Heart left ventricle (tissue), 13 donors: ENCODE results near the gene SULT4A1.

Experiments
- CTCF ChIP-seq, 12 donors: fragments of 200-600 bp; sonication (generic) in 4 of 12; IDR thresholded peaks; one replicate each; pipeline versions ENCODE4 v1.5.0 to v1.8.0; 2018 to 2022; ENCODE audit warnings: antibody characterized with exemption in 12 of 12, mild to moderate bottlenecking in 5 of 12
- POLR2A ChIP-seq, 2 donors: fragments of 450-650 bp; IDR thresholded peaks; one replicate each; pipeline ENCODE4 v1.6.1; 2017; ENCODE audit warnings: antibody characterized with exemption in 2 of 2, mild to moderate bottlenecking in 2 of 2, moderate library complexity in 2 of 2
- donor health status: ischemic (EF 13 %, LVEDD 7.1; RV severe dilation, severe dysfunction).
- donor health status: DM: no; HTN: yes; CAD: no.
- donor health status: DM: no; HTN: no; CAD: no.
- donor health status: ischemic (EF 25% LVEDD 6.9; RV normal size, moderate dysfunction).
- donor health status: ischemic (EF 25% LVEDD 5.7; RV mildly dilated, moderate dysfunction).
- donor health status: ischemic (EF 35%, LVEDD 5.7; RV mildly dilated, moderate dysfunction).
- donor health status: nonischemic (EF 11% LVEDD 7.7; RV severe dilation, severe dysfunction).
- donor health status: DM: yes; HTN: yes; CAD: no.
- donor health status: PGD.
- donor health status: ischemic (EF 29% LVEDD 5.4; RV normal size, mild dysfunction).
- donor health status: nonischemic (EF 23%, LVEDD 6.1; RV moderate dilation, normal function).

DNA sequence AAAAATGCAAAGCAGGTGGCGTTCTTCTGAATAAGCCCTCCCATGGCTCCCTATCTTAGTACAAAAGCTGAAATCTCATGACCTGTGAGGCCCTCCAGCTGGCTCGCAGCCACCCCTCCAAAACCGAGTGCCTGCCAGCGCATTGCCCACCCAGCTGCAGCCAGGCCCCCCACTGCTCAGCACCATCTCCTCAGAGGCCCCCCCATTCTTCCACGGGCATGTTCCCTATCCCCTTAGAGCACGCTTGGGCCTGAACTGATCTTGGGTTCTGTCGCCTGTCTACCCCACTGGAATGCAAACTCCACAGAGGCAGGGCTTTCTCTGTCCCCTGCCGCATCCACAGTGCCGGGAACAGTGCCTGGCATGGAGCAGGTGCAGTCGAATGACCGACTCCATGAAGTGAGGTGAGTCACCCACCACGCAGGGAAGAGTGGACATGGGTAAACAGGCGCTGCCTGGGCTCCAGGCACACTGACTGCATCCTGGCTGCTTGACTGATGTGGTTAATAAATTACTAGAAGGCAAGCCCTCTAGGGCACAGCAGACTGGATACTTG, 38.9 kb downstream of the SULT4A1 start:
- TF ChIP-seq POLR2A (IDR thresholded peaks at IDR 0.05), result no peak
- TF ChIP-seq CTCF (IDR thresholded peaks at IDR 0.05), result no peak
